PC-3 (cell line): ENCODE data around the gene MICALL2. TPM values are rescaled to one million over a fixed set of nuclear protein-coding genes. Genes with fewer than 3 reads are reported as not detected.

ENCODE experiments used
- ATAC-seq: fragments of 200-7000 bp; cut with Tn5 transposase; 2 replicates; pipeline ENCODE4 v1.9.1; 2020; ENCODE audit warnings: mild to moderate bottlenecking, moderate library complexity
- BruUV-seq: library from RNA; stranded (reverse); fragments of 400-500 nt; replicated peaks from 2 replicates; lab custom pipeline; 2021; lab: Mats Ljungman, UMichigan
- CTCF ChIA-PET: fragments of 300-600 bp; sonication (Branson Sonifier 250); formaldehyde crosslinking; loops from one replicate; lab custom pipeline; 2022; ENCODE audit warnings: antibody characterized with exemption; lab: Charles Lee
- POLR2A ChIA-PET: fragments of 300-600 bp; sonication (Branson Sonifier 250); formaldehyde crosslinking; loops from one replicate; lab custom pipeline; 2022; ENCODE audit warnings: antibody characterized with exemption; ENCODE audit not compliant: unreplicated experiment; lab: Charles Lee
- DNase-seq: peaks from one replicate; pipeline ENCODE4 v3.0.0-alpha.2; 2015
- H2AFZ ChIP-seq: fragments of 300-600 bp; sonication (generic); 2 replicates; pipeline ENCODE4 v1.6.0; 2016; ENCODE audit warnings: antibody characterized with exemption, low read length
- H3F3A ChIP-seq: fragments of 300-600 bp; sonication (generic); one replicate; pipeline ENCODE4 v1.6.0; 2017; ENCODE audit warnings: antibody characterized with exemption, low read length, control low read depth, mild to moderate bottlenecking; ENCODE audit not compliant: unreplicated experiment
- H3K27ac ChIP-seq: fragments of 300-600 bp; sonication (generic); 2 replicates; pipeline ENCODE4 v1.5.1; 2016; ENCODE audit warnings: mild to moderate bottlenecking, low read length
- H3K27me3 ChIP-seq: fragments of 300-600 bp; sonication (generic); 2 replicates; pipeline ENCODE4 v1.6.1; 2016; ENCODE audit warnings: low read length, mixed read lengths
- H3K36me3 ChIP-seq: fragments of 300-600 bp; sonication (generic); 2 replicates; pipeline ENCODE4 v1.6.1; 2016; ENCODE audit warnings: low read depth, mixed run types, low read length, mixed read lengths
- H3K4me1 ChIP-seq: fragments of 300-600 bp; sonication (generic); 2 replicates; pipeline ENCODE4 v1.5.1; 2016; ENCODE audit warnings: low read length; ENCODE audit not compliant: insufficient read depth
- H3K4me2 ChIP-seq: fragments of 300-600 bp; sonication (generic); 2 replicates; pipeline ENCODE4 v1.6.0; 2016; ENCODE audit warnings: low read length
- H3K4me3 ChIP-seq: fragments of 300-600 bp; sonication (generic); 2 replicates; pipeline ENCODE4 v1.5.1; 2016; ENCODE audit warnings: mild to moderate bottlenecking, low read length, mixed read lengths
- H3K79me2 ChIP-seq: fragments of 300-600 bp; sonication (generic); 2 replicates; pipeline ENCODE4 v1.6.1; 2017; ENCODE audit warnings: low read length, mixed read lengths
- H3K9ac ChIP-seq: fragments of 300-600 bp; sonication (generic); 2 replicates; pipeline ENCODE4 v1.6.0; 2016; ENCODE audit warnings: mild to moderate bottlenecking, low read length
- H3K9me2 ChIP-seq: fragments of 300-600 bp; sonication (generic); replicated peaks from 2 replicates; pipeline ENCODE4 v1.6.1; 2016; ENCODE audit warnings: mixed run types, low read length, mixed read lengths
- H3K9me3 ChIP-seq: fragments of 300-600 bp; sonication (generic); 2 replicates; pipeline ENCODE4 v1.6.1; 2016; ENCODE audit warnings: low read length, mixed read lengths
- H4K20me1 ChIP-seq: fragments of 300-600 bp; sonication (generic); 2 replicates; pipeline ENCODE4 v1.6.1; 2016; ENCODE audit warnings: low read length, mixed read lengths
- CTCF ChIP-seq: fragments of 300-600 bp; sonication (generic); conservative IDR thresholded peaks from 2 replicates; pipeline ENCODE4 v1.5.1; 2017; ENCODE audit warnings: antibody characterized with exemption, low read depth, mild to moderate bottlenecking, low read length
- EZH2 ChIP-seq: fragments of 300-600 bp; sonication (generic); IDR thresholded peaks from one replicate; pipeline ENCODE4 v1.6.1; 2017; ENCODE audit warnings: antibody characterized with exemption, mild to moderate bottlenecking, low read length; ENCODE audit not compliant: unreplicated experiment
- EZH2phosphoT487 ChIP-seq: fragments of 300-600 bp; sonication (generic); IDR thresholded peaks from 2 replicates; pipeline ENCODE4 v1.6.1; 2018; ENCODE audit warnings: mild to moderate bottlenecking, antibody characterized with exemption, low read length, borderline replicate concordance
- intact Hi-C: fragments of 100-400 bp; cut with micrococcal nuclease; formaldehyde crosslinking; loops from 2 replicates; pipeline ENCODE4 v1.9.0; 2023
- total RNA-seq: library from RNA; depleted of rRNA; stranded (reverse); fragments of >200 nt; gene quantifications from 2 replicates; pipeline ENCODE4 v1.2.3, GENCODE V29; 2014

The MICALL2 gene
- total RNA-seq, 1 experiment from 2014 or later = 52.8 TPM

- Histone ChIP-seq H3K36me3 (no peaks in the 10 kb centered on the region), H3K4me2 (no peak overlapping the region), H3K79me2 (no peaks in the 10 kb centered on the region), H3K4me1 (no peaks in the 10 kb centered on the region), H3F3A (no peaks in the 10 kb centered on the region), H3K9ac (no peak overlapping the region), H2AFZ (no peak overlapping the region), H3K9me3 (no peaks in the 10 kb centered on the region), H4K20me1 (no peaks in the 10 kb centered on the region), H3K9me2 (no peaks in the 10 kb centered on the region), H3K27ac (no peak overlapping the region), H3K27me3 (no peaks in the 10 kb centered on the region; the same call in 1 of the 2 replicates), H3K4me3 (no peak overlapping the region)
- POLR2A ChIA-PET = interaction anchor here (0.6 kb wide), 1 partner anchor 224 kb away, joined by 3 read pairs; no protein-coding TSS in a partner anchor
- no peak for ATAC-seq
- intact Hi-C loops = no loop called here
- TF ChIP-seq EZH2phosphoT487 (no peak), EZH2 (no peak), CTCF (no peak)
- BruUV-seq = no TSS peak
- DNase-seq = no peak
- CTCF ChIA-PET = no interaction called here
These were observed 36.6 kb downstream of the MICALL2 start for GRCh38 chr7:1422512-1423263.

GRCh38 chr7:1421946-1422345 is 37.3 kb downstream of the MICALL2 start:
- CTCF ChIA-PET = no interaction called here
- ATAC-seq (no peak), DNase-seq (no peak)
- Histone ChIP-seq H3K4me1 (no peaks in the 10 kb centered on the region; the same call in 1 of the 2 replicates), H3K27me3 (no peaks in the 10 kb centered on the region; the same call in 1 of the 2 replicates), H3K27ac (no peak overlapping the region), H3K79me2 (no peaks in the 10 kb centered on the region), H3K4me2 (no peak overlapping the region), H3F3A (no peaks in the 10 kb centered on the region), H4K20me1 (no peaks in the 10 kb centered on the region), H3K9me3 (no peaks in the 10 kb centered on the region), H3K9me2 (no peaks in the 10 kb centered on the region), H3K9ac (no peak overlapping the region), H3K4me3 (no peak overlapping the region), H3K36me3 (no peaks in the 10 kb centered on the region), H2AFZ (no peak overlapping the region)
- BruUV-seq = no TSS peak
- TF ChIP-seq CTCF (no peak), EZH2phosphoT487 (no peak), EZH2 (no peak)
- POLR2A ChIA-PET = no interaction called here
- intact Hi-C loops = no loop called here
